ENCODE measurements around the gene TSACC.

GRCh38 chr1:156360534-156360933 is 22.2 kb downstream of the TSACC start:
- TF ChIP-seq FOXP2 (optimal IDR thresholded peaks at IDR 0.05; ENCODE audit: borderline replicate concordance, extremely low read depth, extremely low read length, insufficient read depth) (no peak), REST (IDR thresholded peaks at IDR 0.05; ENCODE audit: insufficient read depth in 1 of 2, low read depth in 2 of 2, low read length in 2 of 2) (no peak), POLR2AphosphoS5 (IDR thresholded peaks at IDR 0.05; ENCODE audit: low read depth, low read length) (no peak), SIN3A (IDR thresholded peaks at IDR 0.05; ENCODE audit: borderline replicate concordance, insufficient read depth, low read length) (no peak), TAF1 (IDR thresholded peaks at IDR 0.05; ENCODE audit: borderline replicate concordance, insufficient read depth, low read length) (no peak)

All from PFSK-1 (cell line).